NCI-H1048 (cell line): ENCODE measurements around the gene DCUN1D2.
"Not testable (repeated sequence)": the region's sequence is repeated elsewhere in the genome, so short reads cannot be mapped to it uniquely, and the experiment has no call there.

Experiments
- DNase-seq: peaks from one replicate; lab custom pipeline; 2025; lab: John Stamatoyannopoulos, UW

DCUN1D2 gene

DNA sequence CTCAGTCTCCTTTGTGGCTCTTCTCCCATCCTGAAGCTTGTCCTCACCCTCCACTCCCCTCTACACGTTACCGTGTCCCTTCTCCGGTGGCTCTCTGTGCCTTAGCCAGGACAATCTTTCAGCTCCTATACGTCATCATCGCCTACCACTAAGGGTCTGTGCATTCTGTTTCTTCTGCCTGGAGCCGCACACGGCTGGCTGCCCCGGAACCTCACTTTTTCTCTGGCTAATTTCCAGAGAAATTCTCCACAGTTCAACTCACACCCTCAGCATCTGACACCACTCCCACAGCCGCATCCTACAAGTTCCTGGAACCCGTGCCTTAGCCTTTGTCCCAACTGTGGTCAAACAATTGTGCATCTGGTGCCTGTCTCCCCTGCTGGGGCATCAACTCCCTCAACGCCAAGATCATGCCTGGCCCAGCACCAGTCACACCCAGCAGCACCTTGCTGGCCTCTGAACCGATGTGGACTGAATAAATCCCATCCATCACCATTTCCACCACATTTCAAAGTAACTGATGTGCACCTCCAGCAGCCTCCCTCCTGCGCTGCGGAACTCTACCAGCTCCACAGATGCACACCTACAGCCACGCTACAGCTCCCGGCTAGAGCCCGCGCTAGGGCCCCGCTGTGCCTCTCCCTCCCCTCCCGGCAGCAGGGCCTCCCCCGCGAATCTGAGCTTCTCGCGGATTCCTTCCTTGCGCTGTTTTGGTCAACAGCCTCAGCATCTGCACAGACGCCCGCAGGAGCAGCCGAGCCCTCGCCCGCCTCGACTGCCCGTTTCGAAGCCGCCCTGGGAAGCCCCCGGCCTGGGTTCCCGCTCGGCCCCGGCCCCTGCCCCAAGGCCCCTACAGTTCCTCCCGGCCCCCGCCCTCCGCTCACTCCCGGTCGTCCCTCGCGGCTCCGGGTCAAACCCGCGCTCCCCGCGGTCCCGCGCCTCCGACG, 689 bp downstream of the DCUN1D2 start:
- DNase-seq, result no peak

DNA sequence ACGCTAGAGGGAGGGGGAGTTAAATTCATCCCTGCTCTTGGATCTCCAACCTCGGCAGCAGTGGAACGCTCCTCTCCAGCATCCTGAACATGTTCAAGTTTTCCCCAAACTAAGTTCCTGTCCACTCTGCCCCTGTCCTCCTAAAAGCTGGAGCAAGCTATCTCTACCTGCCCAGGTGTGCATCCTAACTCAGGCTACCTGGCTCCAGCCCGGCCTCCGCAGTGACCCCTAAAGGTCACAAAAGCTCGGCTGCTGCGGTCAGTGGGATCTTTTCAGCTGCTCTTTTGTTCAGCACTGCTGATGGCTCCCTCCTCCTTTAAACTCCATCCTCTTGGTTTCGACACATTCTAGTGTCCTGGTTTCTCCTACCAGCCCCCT, 1.4 kb downstream of the DCUN1D2 start:
- DNase-seq, result no peak

DNA sequence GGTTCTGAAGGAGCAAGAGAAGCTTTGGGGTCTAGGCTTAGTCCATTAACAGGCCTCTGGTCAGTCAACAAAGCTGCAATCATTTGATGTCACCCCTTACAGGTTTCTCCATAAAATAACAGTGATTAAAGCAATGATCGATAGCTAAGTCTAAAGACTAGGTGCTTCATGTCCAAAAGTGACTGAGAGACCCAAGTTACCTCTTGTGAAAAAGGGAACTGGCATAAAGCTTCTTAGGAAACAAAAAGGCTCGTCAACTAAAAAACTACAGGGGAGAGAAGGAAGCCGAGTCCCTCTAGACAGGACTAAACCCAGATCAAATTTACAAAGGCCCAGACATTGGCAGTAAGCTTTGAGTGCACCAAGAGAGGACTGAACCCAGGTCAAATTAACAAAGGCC, 2.2 kb downstream of the DCUN1D2 start:
- no peak for DNase-seq

DNA sequence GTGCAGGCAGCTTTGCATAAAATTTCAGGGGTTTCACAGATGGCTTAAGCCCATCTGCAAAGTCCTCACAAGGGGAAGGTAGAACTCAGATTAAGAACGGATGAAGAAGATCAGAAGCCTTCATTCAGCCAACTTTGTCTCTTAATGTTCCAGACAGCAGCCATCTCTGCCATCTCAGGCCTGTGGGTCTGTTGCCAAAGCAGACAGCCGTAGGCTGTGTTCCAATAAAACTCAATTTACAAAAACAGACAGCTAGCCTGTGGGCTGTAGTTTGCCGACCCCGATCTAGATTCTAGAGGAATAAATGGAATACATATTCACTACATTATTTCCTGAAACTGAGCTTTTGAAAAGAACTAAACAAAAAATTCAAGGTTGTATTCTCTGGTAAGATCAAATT, 3.8 kb downstream of the DCUN1D2 start:
- no peak for DNase-seq

DNA sequence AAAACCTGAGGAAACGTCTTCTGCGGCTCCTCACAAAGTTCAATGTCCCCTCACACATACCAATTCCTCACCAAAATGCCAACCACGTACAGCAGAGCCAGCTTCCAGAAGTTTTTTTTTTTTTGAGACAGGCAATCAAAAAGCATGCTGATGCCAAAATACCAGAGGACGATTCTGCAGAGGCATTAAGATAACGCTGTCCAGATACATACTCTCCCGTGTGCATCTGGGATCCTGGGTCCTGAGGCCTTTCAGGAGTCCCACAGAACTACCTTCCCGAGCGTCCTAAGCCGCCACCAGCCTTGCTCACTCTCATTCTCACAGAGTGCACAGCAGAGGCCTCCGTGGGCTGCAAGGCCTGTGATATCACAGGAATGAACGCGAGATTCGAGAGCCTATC, 5.0 kb downstream of the DCUN1D2 start:
- DNase-seq, result no peak

DNA sequence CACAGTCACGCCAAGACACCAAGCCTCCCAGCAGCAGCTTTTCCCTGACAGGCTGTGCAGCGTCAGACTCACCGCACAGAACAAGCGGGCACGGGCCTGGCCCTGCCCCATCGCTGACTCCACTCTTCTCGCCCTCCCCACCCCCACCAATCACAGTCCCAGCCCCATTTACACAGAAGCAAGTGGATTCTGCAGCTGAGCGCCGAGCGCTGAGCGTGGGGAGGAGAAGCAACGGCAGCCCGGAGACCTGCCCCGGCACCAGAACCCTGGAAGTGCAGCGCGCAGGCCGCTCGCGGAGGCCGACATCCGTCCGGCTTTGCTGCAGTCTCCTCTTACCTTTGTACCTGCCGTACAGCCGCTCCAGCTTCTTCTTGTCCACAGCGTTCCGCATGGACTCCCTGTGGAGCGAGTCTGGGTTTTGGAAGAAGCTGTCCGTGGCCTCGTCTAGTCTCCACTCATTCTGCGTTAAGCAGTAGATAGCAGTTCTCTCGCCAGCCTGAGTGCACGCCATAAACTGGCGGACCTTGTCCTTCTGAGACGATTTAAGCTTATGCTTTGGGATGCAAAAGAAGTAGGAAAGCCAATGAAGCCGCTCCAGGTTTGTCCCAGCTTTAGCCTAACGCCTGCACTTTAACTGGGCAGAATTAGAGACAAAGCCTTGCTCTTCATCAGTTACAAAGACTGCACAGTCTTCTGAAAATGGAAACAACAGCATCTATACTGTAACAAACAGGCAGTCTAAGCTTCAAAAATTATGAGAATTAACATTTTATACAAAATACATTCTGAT, 6.8 kb downstream of the DCUN1D2 start:
- DNase-seq, result no peak

DNA sequence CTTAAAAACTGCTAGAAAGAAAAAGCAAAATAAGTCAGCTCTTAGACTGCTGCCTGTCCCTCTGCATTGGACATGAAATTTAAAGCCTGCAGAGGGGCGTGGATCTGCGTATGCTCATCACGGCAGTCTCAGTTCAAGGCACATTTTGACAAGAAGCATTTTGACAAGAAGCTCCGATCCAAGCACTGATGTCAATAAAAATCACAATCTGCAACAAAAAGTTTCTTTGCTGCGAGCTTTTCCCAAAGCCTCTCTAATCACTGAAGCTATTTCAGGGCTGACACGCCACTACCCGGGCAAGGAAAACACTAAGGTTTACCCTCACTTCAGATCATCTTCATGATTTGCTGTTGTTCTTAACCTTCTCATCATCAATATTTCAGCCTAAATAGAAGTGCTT, 7.4 kb downstream of the DCUN1D2 start:
- no peak for DNase-seq

DNA sequence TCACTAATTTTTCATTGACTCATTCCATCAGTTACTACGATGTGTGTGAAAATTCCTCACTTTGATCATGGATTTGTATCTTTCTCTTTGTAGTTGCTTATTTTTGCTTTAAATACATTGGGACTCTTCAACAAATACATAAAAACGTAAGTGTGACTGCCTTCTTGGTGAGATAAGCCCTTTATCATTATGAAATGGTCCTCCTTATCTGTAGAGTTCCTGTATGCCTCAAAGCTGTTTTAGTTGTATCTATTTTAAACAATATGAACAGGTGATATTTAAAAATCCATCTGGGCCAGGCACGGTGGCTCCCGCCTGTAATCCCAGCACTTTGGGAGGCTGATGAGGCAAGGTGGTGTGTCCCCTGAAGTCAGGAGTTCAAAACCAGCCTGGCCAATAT, 11.3 kb downstream of the DCUN1D2 start:
- no peak for DNase-seq

DNA sequence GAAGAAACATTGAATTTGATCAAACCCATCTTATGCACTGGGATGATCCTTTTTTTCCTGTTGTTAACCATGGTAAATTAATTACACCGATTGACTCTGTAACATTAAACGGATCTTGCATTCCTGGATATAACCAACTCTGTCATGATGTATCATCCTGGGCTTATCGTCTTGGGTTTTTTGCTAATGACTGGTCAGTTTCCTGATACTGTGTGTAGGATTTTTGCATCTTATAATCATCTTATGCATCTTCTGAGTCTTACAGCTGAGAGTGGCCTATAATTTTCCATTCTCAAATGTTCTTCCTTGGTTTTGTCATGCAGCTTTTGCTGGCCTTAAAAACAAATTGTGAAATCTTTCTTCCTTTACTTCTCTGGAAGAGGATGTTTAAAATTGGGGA, 12.8 kb downstream of the DCUN1D2 start:
- no peak for DNase-seq

DNA sequence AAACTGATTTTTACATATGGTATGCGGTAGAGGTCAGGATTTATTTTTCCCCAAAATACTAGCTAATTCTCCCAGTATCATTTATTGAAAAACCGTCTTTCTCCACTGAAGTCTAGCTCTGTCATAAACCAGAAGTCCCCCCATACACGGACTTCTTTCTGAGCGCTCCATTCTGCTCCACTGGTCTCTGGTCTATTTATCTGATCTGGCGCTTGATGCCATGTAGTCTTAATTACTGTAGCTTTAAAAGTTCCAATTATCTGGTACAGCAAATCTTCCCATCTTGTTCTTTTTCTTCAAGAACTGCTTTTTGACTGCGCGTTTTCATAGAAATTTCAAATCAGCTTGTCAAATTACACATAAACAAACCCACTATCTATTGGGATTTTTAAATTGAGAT, 13.7 kb downstream of the DCUN1D2 start:
- no peak for DNase-seq

DNA sequence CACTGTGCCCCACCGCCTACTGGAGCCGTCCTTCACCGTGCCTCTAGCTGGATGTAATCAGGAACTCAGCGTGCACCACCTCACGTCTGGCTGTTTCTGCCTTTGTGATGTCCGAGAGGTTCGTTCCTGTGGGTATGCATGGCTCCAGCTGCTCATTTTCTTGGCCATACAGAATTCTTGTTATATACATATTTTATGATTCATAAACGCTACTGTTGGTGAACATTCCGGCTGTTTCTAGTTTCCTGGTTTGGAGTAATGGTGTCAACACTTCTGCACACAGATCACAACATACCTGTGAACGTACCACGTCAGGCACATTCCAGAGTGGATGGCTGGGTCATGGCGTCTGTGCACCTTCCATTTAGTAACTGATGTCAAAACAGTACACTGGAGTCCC, 14.6 kb downstream of the DCUN1D2 start:
- no peak for DNase-seq

DNA sequence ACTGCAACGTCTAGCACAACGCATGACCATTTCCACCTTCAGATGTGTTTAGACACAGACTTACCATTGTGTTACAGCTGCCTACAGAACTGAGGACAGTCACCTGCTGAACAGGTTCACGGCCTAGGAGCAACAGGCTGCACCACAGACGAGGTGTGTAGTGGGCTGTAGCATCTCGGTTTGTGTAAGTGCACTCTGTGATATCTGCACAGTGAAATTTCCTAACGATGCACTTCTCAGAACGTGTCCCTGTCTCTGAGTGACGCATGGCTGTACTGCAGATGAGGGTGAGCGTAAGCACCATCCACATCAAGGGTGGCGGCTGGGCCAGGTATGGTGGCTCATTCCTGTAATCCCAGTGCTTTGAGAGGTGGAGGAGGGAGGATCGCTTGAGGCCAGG, 15.2 kb downstream of the DCUN1D2 start:
- DNase-seq, result no peak

DNA sequence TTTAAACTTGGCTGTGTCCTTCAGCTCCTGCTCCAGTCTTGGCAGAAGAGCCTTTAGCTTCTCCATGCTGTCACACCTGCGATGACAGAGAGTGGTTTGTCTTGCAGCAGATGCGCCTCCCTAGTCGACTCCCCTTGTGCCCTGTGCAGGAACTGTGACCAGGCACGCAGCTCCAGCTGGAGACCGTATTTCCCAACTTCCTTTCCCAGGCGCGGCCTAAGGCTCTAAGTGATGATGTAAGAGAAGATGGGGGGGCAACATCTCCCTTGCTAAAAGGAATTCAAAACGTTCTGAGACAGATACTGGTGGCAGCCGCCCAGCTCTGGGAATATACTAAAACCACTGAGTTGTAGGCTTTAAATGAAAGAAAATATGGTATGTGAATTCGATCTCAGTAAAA, 16.3 kb downstream of the DCUN1D2 start:
- no peak for DNase-seq

DNA sequence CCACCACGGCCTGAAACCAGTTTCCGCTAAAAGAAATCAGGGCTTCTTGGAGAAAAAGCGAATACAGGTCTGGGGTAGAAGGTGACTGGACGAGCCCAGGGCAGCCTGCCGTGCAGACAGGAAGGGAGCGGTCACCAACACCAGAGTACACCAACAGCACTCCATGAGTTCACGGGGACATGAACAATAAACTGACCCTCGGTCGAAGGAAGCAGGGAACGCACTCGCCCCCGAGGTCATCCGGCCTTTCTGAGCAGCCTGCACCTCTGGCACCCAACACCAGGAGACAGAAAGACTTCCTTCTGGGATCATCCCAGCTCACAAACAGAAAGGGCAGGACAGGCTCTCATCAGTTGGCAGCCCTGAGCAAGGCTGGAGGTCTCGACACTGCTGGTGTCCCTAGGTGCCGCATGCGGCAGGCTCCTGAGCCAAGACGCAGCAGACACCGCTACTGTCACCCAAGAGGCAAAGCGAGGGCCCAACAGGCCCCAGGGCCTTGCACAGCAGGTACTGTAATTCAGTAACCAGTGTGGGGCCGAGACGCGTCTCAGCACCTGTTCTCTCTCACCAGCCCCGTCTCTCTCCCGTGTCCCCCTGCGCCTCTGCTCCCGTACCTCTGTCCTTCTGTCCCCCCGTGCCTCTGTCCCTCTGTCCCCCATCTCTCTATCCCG, 18.0 kb downstream of the DCUN1D2 start:
- DNase-seq, result no peak

DNA sequence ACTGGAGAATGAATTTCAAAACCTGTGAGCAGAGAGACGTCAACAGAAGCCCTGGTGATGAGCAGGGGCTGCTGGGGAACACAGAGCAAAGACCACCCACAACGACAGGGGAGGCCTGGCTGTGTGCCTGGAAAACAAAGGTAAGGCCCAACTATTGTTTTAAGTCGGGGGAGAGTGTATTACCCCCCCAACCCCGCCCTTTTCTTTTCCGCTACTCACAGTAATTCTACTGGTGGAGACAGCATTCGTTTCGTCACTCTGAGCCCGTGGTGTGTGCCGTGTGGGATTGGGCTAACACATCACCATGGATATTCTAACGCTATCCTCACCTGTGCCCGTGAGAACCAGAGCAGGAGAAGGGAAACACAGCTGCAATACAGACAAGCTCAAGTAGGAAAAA, 18.7 kb downstream of the DCUN1D2 start:
- DNase-seq, result no peak

DNA sequence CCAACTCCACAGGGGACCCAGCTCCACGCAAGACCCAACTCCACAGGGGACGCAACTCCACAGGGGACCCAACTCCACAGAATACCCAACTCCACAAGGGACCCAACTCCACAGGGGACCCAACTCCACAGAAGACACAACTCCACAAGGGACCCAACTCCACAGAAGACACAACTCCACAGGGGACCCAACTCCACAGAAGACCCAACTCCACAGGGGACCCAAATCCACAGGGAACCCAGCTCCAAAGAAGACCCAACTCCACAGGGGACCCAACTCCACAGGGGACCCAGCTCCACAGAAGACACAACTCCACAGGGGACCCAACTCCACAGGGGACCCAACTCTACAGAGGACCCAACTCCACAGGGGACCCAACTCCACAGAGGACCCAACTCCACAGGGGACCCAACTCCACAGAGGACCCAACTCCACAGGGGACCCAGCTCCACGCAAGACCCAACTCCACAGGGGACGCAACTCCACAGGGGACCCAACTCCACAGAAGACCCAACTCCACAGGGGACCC, 19.8 kb downstream of the DCUN1D2 start:
- not testable (repeated sequence) for DNase-seq

DNA sequence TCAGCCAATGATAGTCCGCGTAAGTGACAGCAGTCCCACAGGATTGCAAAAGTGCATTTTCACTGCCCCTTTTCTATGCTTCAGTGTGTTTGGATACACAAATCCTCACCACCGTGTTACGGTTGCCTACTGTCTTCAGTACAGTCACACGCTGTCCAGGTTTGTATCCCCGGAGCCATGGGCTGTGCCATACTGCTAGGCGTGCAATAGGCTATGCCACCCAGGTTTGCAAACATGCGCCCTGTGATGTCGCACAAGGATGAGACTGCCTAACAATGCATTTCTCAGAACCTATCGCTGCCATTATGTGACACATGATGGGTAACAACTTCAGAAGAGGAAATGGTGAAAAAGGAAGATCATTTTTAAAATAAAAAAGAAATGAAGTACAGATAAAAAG, 20.4 kb downstream of the DCUN1D2 start:
- DNase-seq, result no peak

DNA sequence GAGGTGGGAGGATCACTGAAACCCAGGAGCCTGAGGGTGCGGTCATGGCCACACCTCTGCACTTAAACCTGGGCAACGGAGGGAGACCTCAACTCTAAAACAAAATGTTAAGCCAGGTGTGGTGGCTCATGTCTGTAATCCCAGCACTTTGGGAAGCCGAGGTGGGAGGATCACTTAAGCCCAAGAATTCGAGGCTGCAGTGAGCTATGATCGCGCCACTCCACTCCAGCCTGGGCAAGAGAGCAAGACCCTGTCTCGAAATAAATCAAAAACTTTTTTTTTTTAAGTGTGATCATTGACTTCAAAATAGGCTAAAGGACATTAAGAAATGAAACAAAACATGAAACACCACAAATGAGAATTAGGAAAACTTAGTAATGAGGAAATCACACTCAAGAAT, 20.9 kb downstream of the DCUN1D2 start:
- DNase-seq, result no peak

DNA sequence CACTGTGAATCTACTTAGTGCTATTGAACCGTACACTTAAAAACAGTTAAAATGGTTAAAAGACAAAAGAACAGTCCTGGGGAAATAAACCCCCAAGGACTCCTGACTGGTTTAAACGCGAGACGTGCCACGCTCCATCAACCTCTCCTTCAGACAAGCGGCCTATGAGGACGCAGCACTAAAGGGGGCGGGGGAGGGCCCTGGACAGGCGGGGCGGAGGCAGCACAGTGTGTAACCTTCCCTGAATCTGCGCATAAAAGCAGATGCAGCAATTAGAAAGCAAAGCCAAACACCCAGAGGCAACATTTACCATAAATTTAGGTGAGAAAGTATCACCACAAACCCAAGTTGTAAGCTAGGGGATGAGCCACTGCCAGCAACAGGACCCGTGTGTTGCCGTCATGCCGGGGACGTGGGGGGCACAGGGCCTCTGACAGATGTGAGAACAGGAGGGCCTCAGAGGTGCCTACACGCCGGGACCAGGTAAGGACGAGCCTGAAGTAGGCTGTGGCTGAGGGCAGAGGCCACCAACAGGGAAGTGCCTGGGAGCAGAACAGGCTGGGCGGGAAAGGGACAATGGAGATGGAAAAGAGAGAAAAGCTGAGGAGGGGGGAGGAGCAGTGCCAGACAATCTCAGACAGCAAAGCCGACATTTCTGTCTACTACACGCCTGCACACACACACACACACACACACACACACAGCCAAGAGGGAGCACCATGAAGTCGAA, 21.9 kb downstream of the DCUN1D2 start:
- DNase-seq, result no peak

DNA sequence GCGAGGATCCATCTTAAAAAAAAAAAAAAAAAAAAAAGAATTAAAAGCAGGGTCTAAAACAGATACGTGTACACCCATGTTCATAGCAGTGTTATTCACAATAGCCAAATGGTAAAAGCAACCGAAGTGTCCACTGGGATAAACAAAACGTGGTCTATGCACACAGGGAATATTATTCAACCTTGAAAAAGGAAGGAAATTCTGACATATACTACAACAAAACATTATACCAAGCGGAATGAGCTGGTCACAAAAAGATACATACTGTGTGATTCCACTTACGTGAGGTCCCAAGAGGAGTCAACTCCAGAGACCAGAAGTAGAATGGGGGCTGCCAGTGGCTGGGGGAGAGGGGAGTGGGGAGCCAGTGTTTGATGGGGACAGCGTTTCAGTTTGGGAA, 22.5 kb downstream of the DCUN1D2 start:
- DNase-seq, result no peak

DNA sequence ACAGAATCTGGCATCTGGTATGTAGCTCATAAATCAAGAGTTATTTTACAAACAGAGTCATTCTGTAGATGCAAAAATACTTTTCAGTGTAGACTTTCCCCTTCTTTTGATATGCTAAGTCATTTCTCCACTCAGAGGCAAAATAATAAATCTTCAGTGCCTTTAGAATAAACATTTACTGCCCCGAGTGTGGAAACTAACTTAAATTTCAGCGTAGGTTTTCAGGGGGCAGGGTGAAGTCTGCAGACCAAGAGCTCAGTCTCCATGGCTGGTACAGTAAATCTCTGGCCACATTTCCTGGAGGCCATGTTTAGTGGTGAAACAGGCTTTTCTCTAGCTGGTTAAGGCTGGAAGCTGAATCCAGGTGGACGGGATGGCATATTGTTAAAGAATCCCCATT, 24.1 kb downstream of the DCUN1D2 start:
- no peak for DNase-seq

DNA sequence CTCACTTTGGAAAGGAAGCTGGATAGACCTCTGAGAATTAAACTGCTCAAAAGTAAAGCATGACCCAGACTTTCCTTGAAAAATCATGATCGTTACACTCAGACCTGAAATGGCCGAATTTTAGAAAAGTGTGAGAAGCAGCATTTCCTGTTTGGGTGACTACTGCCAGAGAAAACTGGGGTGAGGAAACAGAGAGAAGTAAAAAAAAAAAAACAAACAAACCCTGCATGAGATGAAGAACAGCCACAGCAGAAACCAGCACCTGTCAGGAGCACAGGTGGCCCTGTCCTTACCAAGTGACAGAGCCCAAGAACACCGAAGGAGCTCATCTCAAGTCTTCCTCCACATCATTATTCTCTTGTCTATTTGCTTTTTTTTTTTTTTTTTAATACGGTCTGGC, 25.2 kb downstream of the DCUN1D2 start:
- no peak for DNase-seq
